HG03025 (cell line): ENCODE results near the gene CD58.
A peak's percentile ranks its signal among the peaks of the same experiment; 100 is the strongest.
"Not testable (repeated sequence)": the region's sequence is repeated elsewhere in the genome, so short reads cannot be mapped to it uniquely, and the experiment has no call there.

Experiments
- ATAC-seq: cut with Tn5 transposase; IDR thresholded peaks from one replicate; pipeline ENCODE4 v1.9.1; 2021; ENCODE audit warnings: mild to moderate bottlenecking, moderate library complexity; ENCODE audit not compliant: unreplicated experiment, low FRiP score

Gene CD58

DNA sequence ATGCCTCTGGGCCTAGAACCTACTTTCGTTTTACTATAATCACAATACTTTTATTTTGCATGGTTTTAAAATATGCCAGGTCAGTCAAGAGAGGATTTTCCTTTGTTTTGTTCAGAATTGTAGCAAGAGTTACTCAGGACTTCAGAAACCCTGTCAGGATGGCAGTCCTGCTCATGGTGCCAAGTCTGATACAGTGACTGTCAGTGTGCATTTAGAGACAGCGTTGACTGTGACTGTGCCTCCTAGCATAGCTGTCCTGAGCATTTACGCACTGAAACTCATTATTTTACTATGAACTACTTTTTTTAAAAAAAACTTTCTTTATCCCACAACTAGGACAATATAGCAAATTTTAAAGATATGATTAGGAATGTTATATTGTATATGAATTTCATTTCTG, 23.2 kb upstream of the CD58 start:
- not testable (repeated sequence) for ATAC-seq

DNA sequence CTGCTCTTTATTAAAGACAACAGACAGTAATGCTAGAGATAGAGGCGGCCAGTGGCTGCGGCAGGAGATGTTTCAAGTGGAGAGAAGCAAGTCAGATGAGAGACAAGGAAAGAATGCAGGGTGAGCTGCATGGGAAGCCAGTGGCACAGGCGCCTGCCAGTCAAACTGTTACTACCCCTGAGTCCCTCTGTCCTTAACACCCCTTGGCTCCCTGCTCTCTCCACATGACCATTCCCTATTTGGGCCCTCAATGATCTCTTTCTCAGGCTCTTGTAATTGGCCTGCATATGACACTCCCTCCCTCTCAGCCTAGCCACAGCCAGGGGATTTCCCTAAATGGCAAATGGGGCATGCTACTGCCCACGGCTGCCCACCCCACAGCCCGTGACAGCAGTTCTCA, 22.6 kb upstream of the CD58 start:
- ATAC-seq: not testable (repeated sequence)

DNA sequence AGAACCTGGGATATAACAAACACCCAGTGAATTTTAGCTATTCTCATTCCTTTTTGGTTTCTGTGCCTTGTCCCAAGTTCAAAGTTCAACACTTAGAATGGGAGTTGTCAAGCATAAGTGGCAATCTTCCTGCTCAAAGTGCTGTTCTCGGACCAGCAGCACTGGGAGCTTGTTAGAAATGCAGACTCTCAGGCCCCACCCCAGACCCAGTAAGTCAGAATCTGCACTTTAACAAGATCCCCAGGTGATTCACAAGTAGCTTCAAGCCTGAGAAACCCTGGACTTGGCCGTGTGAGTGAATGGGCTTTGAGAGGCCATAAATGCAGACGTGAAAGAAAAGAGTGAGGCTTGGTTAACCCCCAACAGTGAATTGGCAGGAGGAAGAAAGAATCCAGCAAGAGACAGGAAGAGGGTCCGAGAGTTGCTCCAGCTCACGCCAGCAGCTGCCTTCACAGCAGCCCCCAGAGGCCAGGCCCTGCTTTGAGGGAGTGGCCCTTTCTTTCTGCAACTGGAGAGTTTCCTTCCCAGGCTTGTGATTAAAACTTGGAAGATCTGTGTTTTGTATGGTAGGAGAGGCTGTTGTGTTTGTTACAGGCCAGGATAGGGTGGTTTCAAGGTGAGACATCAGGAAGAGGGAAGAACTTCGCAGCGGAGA, 21.3 kb upstream of the CD58 start:
- ATAC-seq: not testable (repeated sequence)

DNA sequence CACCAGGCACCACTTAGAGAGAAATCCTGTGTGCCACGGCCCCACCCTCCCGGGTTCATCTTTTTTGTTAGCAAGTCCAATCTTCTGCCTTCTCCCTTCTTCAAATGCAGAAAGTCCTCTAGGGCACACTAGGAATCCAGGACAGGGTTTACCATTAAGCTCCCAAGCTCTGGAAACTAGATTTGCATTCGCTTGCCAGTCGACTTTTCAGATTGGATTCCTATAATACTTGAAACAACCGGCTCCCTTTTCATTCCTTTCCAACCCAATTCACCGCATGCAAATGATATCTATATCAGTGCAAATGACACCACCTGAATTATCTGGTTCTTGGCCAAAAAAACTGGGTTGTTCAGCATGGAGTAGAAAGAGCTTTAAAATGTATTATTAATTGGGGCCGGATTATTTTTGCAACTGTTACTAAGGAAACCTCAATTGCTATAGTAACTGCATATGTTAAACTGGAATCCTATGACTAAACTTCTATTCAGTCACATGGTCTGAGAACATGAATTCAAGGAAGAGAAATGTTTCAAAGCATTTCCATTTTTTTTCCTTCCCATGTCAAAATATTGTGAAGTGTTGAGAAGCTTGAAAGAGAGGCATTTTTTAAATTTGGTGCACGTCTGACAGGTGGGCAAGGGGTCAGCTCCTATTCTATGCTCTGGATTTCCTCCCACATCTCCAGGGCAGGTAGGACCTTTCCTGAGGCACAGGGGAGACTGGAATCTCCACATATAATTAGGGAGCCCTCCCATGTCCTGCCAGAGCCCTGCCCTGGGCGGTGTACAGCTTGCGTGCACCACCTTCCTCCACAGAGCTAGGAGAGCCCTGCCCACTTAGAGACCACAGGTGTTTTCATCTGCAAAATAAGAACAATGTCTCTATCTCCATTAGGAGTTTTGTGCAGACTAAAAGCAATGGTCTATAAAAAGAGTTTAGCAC, 20.5 kb upstream of the CD58 start:
- ATAC-seq: not testable (repeated sequence)

DNA sequence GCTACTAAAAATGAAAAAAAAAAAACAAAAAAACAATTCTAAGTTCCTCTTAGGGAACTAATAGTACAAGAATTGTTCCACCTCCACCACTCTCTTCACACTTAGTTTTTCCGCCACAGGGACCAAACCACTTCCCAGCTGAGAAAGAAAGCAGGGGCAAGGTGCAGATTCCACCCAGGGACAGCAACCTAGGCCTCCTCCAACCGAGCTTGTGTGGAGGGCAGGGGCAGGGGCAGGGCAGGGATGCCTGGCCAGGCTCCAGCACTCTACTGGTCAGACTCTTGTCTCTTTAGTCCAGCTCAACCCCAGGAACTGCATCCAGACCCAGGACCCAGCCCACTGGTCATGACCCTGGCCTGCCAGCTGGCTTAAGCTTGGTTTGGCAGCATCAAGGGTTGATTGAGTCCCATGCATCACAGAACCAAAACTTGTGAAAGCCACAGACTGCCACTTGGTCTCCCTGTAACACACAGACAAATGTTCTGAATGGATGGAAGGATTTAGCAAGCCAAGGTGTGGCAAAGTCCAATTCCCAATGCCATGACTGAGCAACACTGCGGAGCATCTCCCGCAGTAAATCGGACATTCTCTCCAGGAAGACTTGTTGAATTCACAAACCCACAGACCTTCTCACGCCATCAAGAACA, 19.7 kb upstream of the CD58 start:
- ATAC-seq: not testable (repeated sequence)

DNA sequence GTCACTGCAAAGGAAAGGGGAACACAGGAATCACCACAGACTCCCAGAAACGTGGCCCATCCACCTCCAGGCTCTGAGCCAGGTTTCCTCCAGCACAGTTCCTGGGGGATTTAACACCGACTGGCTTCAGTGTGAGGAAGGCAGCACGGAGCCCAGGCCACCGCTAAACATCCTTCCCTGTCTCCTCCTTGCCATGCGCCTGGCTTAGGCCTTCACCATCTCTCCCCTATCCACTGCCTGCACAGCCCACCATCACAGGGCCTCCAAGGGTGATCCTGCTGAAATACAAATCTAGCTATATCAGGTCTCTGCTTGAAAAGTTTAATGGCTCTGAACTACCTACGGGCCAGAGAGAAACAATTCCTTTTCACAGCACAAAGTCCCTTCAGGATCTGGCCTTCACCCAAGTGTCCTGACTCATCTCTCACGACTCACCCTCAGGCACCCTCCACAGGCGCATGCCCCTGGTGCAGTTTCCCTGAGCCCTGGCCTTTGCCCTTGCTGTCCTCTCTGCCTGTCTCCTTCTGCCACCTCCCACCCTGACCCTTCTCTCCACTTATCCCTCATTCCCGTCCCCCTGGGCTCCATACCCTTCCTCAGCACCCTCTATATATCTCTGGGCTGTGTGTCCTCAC, 18.4 kb upstream of the CD58 start:
- not testable (repeated sequence) for ATAC-seq

DNA sequence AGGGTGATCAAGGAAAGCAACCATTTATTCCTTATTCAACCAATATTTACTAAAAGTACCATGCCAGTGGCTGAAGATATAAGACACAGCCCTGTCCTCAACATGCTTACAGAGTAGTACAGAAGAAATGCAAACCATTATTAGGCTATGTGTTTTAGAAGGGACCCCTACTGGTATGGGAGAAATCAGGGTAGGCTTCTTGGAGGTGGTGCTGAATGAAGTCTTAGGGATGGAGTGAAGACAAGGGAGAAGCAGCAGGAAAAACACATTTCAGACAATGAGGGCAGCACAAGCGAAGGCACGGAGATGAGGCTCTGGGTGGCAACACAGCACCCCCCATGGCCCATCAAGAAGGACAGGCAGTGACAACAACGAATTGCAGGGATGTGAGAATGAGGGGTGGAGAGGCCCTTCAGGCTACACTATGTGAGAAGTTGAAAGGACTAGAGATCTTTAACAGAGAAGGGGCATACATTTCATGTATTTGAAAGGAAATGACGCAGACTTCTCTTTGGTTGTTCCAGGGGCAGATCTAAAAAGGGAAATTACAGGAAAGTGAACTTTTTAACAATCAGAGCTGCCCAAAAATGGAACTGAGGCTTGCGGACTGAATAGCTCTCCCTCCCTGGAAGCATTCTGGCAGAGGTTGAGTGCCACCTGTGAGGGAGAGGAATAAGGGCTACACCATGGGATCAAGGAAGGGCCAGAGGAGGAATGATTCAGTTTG, 16.8 kb upstream of the CD58 start:
- ATAC-seq: no peak

DNA sequence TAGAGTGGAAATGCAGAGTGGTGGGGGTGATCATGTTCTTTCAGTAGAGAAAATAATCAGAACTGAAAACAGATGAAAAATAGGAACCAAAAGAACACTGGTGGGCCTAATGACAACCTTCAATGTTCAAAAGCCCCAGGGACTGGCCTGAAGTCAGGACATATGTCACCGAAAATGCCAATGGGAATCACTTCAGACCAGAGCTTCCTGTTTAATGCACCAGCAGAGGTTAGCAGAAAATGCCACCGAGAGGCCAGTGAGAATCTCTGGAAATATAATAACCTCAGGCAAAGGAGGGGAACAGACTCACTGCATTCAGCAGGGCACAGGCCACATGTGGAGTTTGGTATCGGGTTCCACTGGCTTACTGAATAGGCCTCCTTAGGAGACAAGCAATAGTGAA, 15.9 kb upstream of the CD58 start:
- peak; percentile 56 for ATAC-seq

DNA sequence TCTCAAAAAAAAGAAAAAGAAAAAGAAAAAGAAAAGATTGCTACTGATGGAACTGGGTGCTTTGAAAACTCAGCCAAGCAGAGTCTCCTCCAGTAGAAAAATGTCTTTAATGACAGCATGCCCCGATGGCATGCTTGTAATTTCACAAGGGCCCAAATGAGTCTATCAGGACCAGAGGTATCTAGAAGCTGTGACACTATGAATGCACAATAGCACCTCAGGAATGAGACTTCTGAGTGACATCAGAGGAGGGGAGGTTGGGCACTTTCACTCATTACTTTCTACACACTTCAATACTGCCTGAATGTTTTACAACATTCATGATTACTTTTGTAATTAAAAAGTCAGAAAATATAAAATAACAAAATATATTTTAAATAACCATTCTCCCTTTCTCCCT, 15.1 kb upstream of the CD58 start:
- ATAC-seq: no peak

DNA sequence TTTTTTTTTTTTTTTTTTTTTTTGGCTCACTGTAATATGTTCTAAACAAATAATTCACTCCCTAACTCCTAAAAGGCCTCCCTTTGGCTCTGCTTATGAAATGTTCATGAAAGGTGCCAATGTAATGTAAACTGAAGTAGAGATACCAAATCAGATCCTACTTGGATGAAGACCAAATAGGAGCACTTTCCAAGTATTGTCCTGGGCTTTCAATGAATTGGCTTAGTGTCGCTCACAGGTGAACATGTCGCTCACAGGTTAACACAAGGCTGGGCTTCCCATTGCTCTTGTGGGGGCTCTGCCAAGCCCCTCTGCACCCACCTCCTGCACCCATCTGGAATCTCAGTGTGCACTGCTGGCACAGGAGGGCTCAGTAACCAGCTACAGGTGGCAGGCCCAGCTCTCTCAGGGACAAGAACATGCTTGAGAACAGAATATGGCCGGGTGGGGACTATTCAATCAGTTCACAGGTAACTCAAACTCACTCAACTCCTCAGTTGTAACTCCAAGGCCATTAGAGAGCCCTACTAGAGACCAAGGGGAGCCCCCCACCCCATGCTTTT, 10.6 kb upstream of the CD58 start:
- ATAC-seq: no peak

DNA sequence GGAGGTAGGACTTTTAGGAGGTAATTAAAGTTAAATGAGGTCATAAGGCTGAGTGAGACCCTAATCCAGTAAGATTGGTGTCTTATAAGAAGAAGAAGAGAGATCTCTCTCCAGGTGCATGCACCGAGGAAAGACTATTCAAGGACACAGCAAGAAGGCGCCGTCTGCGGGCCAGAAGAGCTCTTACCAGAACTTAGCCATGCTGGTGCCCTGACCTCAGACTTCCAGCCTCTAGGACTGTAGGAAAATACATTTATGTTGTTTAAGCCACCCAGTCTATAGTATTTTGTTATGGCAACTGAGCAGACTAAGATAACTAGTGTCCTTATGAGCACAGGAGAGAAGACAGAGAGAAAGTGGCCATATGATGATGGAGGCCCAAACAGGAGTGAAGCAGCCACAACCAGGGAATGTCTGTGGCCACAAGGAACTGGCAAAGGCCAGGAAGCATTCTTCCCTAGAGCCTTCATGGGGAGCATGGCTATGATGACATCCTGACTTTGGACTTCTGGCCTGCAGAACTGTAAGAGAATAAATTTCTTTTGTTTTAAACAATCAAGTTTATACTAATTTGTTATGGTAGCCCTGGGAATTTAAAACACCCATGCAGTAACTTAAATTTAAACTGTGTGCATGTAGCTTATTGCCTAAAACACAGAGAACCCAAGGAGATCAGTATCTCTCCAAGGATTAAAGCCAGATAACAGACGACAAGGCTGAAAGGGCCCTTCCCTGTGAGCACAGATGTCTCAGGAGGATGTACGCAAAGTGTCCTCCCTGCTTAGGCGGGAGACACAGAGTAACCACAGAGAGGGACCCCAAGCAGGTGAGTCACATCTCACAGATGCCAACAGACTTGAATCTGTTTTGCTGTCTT, 9.9 kb upstream of the CD58 start:
- no peak for ATAC-seq

DNA sequence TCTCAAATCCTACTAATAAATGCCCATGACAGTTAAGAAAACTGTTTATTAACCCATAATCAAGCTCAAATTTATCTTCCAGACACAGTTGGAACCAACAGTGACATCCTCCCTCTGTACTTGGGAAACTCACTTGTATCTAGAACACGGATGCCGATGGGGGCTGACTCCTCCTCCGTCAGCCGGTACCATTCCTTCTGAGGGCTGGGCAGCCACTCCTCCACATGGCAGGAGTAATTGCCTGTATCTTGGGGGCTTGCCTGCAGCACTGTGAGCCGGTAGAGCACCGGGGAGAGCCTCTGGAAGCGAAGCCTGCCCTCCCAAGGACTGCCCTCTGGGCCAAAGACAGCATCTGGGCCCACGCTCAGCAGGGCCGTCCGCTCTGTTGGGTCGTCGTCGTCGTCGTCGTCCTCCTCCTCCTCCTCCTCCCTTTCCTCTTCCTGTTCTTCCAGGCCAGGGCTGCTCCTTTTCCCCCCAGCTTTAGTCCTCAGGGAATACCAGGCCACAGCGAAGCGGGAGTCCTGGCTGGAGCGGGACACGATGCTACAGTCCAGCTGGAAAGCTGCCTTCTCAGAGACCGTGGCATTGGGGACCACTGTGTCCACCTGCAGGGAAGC, 8.5 kb upstream of the CD58 start:
- no peak for ATAC-seq

DNA sequence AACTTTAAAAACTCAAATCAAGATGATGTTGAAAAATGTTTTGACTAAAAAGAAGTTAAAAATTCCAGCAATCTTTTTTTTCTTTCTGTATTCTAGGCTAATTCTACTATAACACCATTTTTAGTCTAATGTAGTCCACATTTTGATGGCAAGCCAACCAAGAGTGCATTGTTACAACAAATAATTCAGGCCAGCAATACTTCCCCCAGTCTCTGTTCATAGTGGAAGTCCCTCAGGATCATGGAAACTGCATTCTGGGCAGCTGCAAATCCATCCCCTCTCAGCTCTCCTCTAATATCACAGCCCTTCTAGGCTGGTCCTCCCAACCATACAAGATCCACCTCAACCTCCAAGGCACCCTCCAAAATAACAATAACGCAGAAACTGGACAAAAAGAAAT, 7.8 kb upstream of the CD58 start:
- no peak for ATAC-seq

DNA sequence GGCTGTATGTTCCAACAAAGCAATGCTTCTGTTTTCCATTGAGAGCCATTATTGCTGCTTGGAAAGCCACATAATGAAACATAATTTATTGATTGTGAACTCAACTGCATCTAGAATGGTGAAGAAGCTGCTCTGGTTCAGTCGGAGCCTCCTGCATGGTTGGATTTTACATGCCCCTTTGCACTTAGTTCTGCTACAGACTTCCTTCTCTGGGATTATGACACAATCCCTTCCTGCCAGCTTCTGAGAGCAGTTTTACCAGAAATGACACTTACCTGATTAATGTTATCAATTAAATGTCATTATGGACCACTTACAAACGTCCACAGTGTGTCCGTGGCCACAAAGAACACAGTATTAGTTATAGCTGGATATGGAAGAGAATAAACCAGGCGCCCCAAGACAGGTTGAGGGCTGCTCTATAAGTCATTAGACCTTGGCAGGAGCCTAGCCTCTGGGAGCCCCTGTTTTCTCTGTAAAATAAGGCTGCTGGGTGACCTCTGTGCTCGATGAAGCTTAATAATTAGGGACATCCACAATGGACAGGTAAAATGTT, 7.0 kb upstream of the CD58 start:
- ATAC-seq: no peak

DNA sequence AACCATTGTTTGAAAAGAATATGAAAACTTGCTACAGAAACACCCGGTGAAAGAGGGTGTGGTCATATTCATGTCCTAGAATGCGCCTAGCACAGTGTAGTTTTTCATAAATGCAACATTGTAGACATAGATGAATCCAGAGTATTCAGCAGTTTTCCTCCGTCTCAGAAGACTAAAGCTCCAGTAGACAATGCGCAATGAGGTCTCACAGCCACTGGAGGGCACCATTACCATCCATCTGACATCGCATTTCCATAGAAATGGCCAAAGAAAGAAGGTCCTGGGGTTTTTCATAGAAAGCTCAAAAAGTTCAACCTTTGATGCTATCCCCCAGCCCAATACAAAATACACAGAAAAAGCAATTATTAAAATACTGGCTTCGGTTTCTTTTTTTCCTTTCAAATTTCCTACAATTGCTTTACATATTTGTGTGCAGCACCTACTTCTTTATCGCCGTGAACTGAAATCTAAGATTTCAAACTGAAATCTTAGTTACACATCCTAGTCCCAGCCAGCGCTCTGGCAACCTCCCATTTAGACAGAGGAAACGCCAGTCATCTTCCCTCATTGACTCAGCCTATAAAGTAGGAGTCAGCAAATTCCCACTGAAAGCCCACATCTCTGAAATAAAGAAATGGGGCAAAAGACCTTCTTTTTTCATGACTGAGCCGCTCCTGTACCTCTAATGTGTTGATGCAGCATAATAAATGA, 3.9 kb upstream of the CD58 start:
- ATAC-seq: no peak

DNA sequence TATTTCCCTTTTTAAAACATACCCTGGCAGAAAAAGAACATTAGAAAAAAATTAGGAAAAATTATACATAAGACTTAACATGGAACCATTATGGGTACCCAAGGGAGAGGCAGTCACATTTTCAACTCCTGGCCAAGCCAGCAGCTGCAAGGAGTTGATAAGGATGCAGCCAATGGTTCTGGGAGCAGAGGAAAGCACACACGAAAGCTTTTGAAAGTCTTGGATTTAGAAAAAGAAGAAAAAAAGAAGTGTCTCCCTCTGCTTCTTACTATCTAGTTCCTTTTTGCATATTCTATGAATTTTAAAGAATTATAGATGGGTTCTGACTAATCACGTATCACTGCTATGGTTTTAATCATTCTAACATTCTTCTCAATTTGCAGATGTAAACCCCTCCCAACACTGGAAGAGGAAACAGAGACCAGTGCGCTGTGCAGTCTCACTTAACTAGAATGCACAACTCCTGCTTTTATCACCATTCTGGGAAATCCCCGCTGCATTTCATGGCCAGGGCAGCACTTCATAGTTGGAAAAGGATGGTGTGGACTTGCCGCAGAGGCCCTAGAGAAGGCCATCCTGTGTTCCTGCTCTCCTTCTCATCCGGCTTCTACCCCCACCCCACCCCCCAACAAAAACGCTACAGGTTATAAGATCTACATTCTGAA, 2.7 kb upstream of the CD58 start:
- ATAC-seq: no peak

DNA sequence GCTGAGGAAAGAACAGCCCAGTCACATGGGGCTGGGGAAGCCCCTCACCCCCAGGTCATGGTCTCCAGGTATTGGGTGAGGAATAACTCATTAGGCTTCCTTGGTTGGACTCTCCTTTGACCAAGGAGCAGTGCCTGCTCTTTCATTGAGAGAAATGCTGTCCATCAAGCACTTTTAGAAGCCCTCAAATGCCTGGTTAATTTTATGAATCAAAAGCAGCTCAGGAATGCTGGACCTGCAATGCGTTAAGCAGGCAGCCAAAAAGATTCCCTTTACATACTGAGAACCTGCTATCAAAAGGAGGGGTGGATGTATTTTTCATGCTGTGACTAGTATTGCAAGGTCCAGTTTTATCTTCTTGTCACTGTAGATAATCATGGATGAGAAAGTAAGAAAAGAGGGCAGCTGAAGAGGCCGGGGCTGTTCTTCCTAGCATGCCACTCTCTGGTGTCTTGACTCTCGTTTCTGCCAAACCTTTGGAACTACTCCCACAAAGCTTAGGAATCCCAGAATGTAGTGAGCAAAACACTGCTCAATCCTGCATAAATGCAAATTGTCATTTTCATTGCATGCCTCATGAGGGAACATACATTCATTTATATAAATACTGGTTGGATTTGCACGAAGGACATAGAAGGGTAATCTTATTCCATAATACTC, 2.1 kb upstream of the CD58 start:
- no peak for ATAC-seq
